GM21737 (cell line): ENCODE data around the gene PPFIA4.

ENCODE experiments used
- ATAC-seq: cut with Tn5 transposase; IDR thresholded peaks from one replicate; pipeline ENCODE4 v1.9.1; 2021; ENCODE audit warnings: mild to moderate bottlenecking, moderate library complexity; ENCODE audit not compliant: unreplicated experiment

Gene PPFIA4

DNA sequence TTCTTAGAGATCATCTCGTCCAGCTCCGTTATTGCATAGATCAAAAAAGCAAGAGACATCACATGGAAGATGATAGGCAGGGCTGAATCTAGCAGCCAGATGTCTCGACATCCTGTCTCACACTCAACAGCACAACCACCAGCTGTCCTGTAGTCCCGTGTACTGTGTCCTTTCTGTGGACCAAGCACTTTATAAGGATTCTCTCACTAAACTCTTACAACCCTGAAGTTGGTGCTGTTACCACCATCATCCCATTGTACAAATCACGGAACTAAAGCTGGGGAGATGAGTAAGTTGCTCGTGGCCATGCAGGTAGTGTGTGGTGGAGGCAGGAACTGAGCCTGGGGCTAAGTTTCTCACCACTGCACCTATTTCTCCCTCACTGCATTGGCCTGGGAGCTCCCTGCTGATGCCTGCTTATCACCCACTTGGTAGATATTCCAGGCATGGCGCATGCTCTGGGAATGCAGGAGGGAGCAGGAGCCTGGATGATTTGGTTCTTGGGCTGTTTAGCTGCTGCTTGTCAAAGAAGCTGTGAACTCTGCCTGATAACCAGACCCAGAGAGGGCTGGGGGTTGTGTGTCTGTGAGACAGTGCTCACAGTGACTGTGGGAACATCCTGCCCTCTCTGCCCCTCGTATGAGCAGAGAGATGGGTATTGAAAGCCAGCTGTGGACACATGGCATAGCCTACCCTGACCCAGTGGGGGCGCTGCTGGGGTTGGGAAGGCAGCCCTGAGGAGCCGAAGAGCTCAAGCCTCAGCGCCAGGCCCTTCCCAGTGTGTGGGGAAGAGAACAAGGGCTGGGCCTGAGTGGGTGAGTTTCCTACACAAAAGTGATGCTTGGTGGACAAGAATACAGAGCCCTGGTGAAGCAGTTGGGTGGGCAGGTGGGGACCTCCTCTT lies 13.6 kb downstream of the PPFIA4 start:
- no peak for ATAC-seq

DNA sequence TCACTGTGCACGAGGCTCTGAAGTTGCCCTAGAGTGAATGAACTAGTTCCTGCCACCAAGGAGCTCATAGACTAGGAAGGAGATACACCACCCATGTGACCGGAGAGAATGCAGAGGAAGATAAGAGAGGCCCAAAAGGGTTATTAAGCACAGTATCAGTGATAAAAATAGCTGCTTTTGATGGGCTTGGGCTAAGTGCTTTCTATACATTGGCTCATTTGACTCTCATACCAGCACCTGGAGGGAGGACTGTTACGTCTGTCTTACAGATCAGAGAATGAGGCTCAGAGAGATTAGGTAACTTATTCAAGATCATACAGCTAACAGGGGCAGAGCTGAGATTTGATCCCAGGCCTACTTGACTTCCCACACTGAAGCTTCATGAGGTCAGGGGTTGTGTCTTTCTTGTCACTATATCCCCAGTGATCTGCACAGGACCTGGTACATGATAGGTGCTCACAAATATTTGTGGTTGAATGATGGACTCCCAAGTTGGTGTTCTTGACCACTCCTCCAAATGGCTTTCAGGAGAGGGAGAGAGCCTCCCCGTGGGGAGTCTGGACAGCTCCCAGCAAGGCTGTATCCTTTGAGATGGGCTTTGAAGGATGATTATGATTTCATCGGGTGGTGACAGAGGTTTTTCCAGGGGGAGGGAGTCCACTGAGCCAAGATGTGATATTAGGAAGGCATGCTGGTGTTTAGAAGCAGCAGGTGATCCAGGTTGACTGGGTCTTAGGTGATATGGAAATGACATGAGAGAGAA lies 14.4 kb downstream of the PPFIA4 start:
- ATAC-seq, result no peak

DNA sequence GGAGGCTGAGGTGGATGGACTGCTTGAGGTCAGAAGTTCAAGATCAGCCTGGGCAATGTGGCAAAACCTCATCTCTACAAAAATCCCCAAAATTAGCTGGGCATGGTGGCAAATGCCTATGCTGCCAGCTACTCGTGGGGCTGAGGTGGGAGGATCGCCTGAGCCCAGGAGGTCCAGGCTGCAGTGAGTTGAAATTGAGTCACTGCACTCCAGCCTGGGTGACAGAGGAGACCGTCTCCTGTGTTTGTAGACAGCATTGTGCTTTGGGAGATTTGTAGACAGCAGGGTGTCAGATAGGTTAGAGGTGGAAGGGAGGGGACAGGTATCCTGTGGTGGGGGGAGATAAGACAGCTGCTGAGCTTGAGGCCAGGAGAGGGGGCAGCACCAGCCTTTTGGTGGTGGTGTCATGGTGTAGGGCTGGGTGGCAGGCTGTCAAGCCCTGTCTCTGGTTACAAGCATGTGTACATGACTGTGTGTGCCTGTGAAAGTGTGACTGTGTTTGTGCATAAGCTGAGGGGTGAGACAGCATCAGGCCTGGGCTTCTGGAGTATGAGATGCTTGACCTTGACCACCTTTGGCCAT lies 15.2 kb downstream of the PPFIA4 start:
- no peak for ATAC-seq

GRCh38 chr1:203043830-203044545 lies 17.7 kb downstream of the PPFIA4 start:
- no peak for ATAC-seq

GRCh38 chr1:203044546-203045250 lies 18.4 kb downstream of the PPFIA4 start:
- no peak for ATAC-seq

GRCh38 chr1:203045336-203045735 lies 19.0 kb downstream of the PPFIA4 start:
- no peak for ATAC-seq

DNA sequence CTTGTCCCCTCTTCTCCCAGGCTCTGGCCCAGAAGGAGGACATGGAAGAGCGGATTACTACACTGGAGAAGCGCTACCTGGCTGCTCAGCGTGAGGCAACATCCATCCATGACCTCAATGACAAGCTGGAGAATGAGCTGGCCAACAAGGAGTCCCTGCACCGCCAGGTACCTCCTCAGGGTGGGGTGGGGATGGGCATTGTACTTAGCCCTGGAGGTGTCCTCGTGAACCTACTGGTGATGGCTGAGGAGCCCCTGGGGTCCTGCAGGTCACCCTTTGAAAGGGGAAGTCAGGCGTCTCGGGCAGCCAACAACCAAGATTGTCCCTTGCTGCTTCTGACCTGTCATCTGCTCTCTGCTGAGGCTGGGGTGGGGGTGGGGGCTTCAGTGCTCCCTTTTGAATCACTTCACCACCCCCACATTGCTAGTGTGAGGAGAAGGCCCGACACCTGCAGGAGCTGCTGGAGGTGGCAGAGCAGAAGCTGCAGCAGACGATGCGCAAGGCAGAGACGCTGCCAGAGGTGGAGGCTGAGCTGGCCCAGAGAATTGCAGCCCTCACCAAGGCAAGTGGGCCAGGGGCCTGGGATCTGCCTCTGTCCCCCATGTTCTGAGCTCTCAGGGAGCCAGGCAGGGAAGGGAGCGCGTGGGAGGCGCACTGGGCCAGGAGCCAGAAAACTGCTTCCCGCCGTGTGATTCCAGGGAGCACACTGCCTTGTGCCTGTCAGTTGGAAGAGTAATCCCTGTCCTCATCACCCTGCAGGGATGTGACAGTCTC lies 19.7 kb downstream of the PPFIA4 start:
- ATAC-seq, result no peak

DNA sequence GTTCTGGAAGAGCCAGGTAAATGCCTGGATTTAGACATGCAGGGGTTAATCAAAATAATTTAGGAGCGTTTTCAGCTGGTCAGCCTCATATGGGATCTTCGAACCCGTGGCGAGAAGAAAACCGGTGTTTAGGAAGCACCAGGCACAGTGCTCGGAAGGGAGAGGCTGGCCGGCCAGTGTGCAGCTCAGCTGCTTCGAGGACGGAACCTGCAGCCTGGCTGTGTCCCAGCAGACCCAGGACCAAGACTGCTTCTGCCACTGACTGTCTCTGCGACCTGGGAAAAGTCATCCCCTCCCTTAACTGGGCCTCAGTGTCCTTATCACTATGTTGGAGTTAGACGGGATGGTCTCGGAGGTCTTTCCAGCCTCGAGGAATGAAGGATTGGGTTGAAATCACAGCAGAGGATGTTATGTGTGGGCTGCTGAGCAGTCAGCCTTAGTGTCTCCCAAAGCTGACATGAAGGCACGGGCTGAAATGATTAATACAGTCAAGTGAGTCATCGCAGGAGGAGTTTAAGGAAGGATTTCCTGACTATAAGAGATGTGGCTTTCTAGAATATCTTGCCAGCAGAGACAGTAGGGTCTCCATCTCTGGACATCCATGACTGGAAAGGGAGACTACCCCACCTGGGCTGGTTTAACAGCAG lies 20.8 kb downstream of the PPFIA4 start:
- no peak for ATAC-seq

DNA sequence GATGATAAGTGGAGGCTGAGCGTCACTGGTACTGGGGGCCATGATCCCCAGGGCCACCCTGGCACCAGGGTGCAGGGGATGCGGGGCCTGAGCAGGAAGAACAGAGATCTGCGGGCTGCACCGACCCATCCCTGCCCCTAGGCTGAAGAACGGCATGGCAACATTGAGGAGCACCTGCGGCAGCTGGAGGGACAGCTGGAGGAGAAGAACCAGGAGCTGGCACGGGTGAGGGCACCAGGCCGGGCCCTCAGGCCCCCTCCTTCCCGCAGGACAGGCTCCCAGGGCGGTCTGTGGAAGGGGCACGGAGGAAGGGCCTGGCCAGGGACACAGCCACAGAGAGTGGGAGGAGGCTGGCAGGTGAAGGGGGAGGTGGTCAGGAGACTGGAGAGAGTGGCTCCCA lies 21.8 kb downstream of the PPFIA4 start:
- ATAC-seq, result no peak

DNA sequence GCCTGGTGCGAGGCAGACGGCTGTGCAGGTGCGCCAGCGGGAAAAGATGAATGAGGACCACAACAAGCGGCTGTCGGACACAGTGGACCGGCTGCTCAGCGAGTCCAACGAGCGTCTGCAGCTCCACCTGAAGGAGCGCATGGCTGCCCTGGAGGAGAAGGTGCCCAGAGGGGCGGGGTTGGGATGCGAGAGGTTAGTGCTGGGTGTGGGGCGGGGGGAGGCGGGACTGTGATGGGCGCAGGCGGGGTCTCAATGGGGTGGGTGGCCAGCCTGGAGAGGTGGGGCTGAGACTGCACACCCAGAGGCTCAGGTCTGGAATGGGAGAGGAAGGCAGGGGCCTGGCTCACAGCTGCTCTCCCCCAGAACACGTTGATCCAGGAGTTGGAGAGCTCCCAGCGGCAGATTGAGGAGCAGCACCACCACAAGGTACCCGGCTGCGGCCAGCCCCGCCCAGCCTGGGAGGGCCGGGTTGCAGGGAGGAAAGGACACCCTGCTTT lies 22.3 kb downstream of the PPFIA4 start:
- no peak for ATAC-seq

DNA sequence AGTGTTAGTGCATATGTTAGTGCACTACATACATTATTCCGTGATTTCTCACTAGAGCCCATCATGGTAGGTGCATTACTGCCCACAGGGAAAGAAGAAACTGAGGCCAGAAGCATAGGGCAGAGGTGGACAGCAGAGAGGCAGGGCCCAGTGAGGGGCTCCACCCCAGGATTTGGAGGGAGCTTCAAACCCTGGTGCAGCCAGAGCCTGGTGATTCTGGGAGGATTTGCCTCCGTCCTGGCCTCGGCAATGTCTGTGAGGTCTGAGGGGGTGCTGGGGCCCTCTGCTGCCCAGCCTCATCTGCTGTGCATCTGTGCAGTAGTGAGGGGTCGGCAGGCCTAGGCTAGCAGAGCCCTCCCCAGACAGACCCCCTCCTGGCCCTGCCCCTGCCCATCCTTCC lies 22.8 kb downstream of the PPFIA4 start:
- no peak for ATAC-seq

DNA sequence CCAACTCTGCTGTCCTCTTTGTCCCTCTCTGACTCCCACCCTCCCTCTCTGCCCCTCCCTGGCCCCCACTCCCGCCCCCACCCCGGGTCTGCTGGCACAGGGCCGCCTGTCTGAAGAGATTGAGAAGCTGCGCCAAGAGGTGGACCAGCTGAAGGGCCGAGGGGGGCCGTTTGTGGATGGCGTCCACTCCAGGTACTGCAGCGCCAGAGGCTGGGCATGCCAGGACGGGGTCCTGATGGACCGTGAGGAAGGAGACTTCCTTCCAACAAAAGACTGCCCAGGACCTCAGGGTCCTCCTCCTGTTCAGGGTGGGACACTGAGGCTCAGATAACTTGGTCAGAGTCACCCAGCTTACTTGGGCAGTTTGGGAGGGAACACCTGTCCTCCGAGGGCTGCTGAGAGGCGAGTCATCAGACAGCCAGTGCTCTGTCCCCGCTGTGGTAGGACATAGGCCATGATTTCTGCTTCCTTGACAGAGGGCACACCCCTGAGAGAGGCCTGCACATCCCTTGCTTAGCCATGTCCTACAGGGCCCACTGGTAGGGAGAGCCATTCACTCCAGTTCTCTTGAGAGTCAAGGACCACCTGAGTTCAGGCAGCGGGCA lies 23.4 kb downstream of the PPFIA4 start:
- no peak for ATAC-seq

- no peak for ATAC-seq
These were observed 24.5 kb downstream of the PPFIA4 start for GRCh38 chr1:203050826-203051225.

DNA sequence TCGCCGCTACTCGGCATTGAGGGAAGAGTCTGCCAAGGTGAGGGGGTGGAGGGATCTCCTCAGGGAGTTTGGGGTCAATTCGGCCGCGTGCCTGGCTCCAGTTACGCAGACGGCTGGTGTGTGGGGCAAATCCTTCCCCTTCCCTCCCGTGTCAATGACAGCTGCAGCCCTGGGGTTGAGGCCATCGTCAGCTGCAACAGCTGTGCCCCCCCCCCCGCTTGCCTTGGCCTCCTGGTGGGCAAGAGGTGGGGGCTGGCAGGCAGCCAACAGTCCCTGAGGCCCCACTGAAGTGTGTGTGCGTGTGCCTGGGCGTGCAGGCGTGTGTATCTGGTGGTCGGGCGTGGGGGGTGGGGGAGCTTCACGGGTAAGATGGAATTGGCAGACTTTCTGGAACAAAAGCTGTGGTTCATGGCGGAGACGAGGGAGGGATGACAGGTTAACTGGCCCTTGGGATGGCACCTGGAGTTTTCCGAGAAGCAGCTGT lies 25.6 kb downstream of the PPFIA4 start:
- no peak for ATAC-seq

GRCh38 chr1:203052601-203053000 lies 26.3 kb downstream of the PPFIA4 start:
- no peak for ATAC-seq

DNA sequence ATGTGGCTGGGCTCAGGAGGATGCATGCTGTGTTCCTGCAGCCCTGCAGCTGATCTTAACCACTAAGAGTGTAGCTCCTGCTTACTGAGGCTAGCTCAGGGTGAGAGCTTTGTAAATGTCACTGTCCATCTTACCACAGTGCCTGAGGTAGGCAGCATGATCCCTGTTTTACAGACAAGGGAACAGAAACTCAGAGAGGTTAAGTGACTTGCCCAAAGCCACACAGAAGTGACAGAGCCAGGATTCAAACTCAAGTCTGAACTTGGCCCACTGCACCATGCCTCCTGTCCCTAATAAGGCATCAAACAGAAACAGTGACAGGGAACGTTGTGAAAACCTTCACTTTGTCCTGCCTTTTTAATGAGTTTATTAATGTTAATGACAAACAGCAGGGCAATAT lies 27.9 kb downstream of the PPFIA4 start:
- no peak for ATAC-seq

DNA sequence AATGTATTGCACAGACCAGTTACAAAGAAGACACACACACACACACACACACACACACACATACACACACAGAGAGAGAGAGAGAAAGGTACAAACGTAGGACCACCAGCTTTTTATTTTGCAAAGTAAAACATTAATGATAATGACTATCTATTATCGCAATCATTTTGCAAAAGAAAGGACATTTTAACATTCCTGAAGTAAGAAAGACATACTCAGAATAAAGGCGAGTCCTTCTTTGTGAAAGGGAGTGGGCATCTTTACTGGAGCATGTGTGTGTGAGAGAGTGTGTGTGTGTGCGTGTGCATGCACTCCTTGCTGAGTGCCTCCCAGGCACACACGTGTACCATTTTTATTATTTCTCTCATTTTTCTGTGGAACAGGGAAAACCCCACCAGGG lies 28.4 kb downstream of the PPFIA4 start:
- no peak for ATAC-seq

DNA sequence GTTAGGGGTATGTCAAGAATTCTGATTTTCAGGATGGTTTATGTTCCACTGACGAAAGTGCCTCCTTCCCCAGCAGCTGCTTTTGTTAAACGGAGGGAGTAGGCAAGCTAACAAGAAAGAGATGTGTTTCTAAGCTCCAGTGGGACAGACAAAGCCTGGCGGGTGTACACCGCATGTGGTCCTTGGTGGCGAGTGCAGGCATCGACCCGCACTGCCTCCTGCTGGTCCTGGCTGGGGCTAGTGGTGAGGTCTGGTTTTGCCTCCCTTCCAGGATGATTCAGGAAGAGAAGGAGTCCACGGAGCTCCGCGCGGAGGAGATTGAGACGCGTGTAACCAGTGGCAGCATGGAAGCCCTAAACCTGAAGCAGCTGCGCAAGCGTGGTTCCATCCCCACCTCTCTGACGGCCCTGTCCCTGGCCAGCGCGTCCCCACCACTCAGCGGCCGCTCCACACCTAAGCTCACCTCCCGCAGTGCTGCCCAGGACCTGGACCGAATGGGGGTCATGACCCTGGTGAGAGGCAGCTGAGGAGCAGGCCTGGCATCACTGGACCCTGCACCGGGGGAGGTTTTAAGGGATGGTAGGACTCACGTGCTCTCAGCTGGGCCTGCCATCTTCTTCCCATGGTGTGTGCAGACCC lies 29.0 kb downstream of the PPFIA4 start:
- no peak for ATAC-seq
